ENCODE results near the gene ACACB. TPM values are rescaled to one million over a fixed set of nuclear protein-coding genes. Genes with fewer than 3 reads are reported as not detected.

ACACB gene
- total RNA-seq, 1 experiment from 2014 or later: 20.0 TPM

GRCh38 chr12:109097435-109098182 lies 18.8 kb upstream of the ACACB start, which contains the start of gene UNG (continued):
- TF ChIP-seq AR (CRISPR knock-in tag; IDR thresholded peaks at IDR 0.05) (no peak), NFE2L1 (CRISPR knock-in tag; IDR thresholded peaks at IDR 0.05) (peak; percentile 17; the same call in 1 of the 2 replicates), FOXP1 (CRISPR knock-in tag; IDR thresholded peaks at IDR 0.05; ENCODE audit: borderline replicate concordance) (0 out of 2 replicates have a peak, but pooled peaks have one; percentile 29), ZNF281 (CRISPR knock-in tag; IDR thresholded peaks at IDR 0.05) (no peak), MAX (CRISPR knock-in tag; IDR thresholded peaks at IDR 0.05) (peak; percentile 96), TEAD1 (CRISPR knock-in tag; IDR thresholded peaks at IDR 0.05) (peak; percentile 17; the same call in 1 of the 2 replicates), SP1 (CRISPR knock-in tag; conservative IDR thresholded peaks at IDR 0.05) (peak; percentile 42; the same call in 1 of the 2 replicates), ZNF232 (CRISPR knock-in tag; IDR thresholded peaks at IDR 0.05) (no peak), ZNF263 (CRISPR knock-in tag; IDR thresholded peaks at IDR 0.05; ENCODE audit: low read depth) (no peak), E2F5 (CRISPR knock-in tag; IDR thresholded peaks at IDR 0.05) (peak; percentile 89), ATF1 (CRISPR knock-in tag; IDR thresholded peaks at IDR 0.05) (no peak), KAT7 (CRISPR knock-in tag; IDR thresholded peaks at IDR 0.05; ENCODE audit: borderline replicate concordance) (0 out of 2 replicates have a peak, but pooled peaks have one; percentile 29), HMGA2 (CRISPR knock-in tag; IDR thresholded peaks at IDR 0.05) (no peak), IRF1 (CRISPR knock-in tag; IDR thresholded peaks at IDR 0.05) (no peak), NFYB (CRISPR knock-in tag; conservative IDR thresholded peaks at IDR 0.05; ENCODE audit: low read depth) (peak; percentile 96)
- TF ChIP-seq, protein P1, sequence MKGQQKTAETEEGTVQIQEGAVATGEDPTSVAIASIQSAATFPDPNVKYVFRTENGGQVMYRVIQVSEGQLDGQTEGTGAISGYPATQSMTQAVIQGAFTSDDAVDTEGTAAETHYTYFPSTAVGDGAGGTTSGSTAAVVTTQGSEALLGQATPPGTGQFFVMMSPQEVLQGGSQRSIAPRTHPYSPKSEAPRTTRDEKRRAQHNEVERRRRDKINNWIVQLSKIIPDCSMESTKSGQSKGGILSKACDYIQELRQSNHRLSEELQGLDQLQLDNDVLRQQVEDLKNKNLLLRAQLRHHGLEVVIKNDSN (CRISPR knock-in tag; IDR thresholded peaks at IDR 0.05): peak; percentile 69
- TF ChIP-seq, protein P2, sequence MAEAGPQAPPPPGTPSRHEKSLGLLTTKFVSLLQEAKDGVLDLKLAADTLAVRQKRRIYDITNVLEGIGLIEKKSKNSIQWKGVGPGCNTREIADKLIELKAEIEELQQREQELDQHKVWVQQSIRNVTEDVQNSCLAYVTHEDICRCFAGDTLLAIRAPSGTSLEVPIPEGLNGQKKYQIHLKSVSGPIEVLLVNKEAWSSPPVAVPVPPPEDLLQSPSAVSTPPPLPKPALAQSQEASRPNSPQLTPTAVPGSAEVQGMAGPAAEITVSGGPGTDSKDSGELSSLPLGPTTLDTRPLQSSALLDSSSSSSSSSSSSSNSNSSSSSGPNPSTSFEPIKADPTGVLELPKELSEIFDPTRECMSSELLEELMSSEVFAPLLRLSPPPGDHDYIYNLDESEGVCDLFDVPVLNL (CRISPR knock-in tag; IDR thresholded peaks at IDR 0.05; ENCODE audit: borderline replicate concordance, low read depth): peak; percentile 90; the same call in 1 of the 2 replicates
- TF ChIP-seq, protein P3, sequence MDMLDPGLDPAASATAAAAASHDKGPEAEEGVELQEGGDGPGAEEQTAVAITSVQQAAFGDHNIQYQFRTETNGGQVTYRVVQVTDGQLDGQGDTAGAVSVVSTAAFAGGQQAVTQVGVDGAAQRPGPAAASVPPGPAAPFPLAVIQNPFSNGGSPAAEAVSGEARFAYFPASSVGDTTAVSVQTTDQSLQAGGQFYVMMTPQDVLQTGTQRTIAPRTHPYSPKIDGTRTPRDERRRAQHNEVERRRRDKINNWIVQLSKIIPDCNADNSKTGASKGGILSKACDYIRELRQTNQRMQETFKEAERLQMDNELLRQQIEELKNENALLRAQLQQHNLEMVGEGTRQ (CRISPR knock-in tag; IDR thresholded peaks at IDR 0.05): peak; percentile 79
- TF ChIP-seq, protein P4, sequence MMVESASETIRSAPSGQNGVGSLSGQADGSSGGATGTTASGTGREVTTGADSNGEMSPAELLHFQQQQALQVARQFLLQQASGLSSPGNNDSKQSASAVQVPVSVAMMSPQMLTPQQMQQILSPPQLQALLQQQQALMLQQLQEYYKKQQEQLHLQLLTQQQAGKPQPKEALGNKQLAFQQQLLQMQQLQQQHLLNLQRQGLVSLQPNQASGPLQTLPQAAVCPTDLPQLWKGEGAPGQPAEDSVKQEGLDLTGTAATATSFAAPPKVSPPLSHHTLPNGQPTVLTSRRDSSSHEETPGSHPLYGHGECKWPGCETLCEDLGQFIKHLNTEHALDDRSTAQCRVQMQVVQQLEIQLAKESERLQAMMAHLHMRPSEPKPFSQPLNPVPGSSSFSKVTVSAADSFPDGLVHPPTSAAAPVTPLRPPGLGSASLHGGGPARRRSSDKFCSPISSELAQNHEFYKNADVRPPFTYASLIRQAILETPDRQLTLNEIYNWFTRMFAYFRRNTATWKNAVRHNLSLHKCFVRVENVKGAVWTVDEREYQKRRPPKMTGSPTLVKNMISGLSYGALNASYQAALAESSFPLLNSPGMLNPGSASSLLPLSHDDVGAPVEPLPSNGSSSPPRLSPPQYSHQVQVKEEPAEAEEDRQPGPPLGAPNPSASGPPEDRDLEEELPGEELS (CRISPR knock-in tag; IDR thresholded peaks at IDR 0.05): no peak
